Fibroblast of lung (primary cell): Measurements from ENCODE around the gene COBL. TPM values are rescaled to one million over a fixed set of nuclear protein-coding genes. Genes with fewer than 3 reads are reported as not detected.

ENCODE experiments used
- DNase-seq, 2 donors: peaks; one replicate each; pipeline versions ENCODE4 v3.0.0 to v3.0.0-alpha.2; 2010; ENCODE audit warnings: low read depth in 2 of 2
- H2AFZ ChIP-seq: 2 replicates; pipeline ENCODE4 v1.5.1; 2012; ENCODE audit warnings: low read length, control low read depth, inconsistent platforms
- H3K27ac ChIP-seq: 2 replicates; pipeline ENCODE4 v1.5.1; 2011; ENCODE audit warnings: low read length, control low read depth; ENCODE audit not compliant: insufficient read depth
- H3K27me3 ChIP-seq: 2 replicates; pipeline ENCODE4 v1.5.1; 2011; ENCODE audit warnings: mild to moderate bottlenecking, low read length; ENCODE audit not compliant: control insufficient read depth, insufficient read depth
- H3K36me3 ChIP-seq: 2 replicates; pipeline ENCODE4 v1.5.1; 2011; ENCODE audit warnings: low read length; ENCODE audit not compliant: control insufficient read depth, insufficient read depth
- H3K4me1 ChIP-seq: 2 replicates; pipeline ENCODE4 v1.5.1; 2011; ENCODE audit warnings: low read length; ENCODE audit not compliant: control insufficient read depth, insufficient read depth; ENCODE audit errors: extremely low read depth
- H3K4me2 ChIP-seq: 2 replicates; pipeline ENCODE4 v1.5.1; 2011; ENCODE audit warnings: low read length, control low read depth; ENCODE audit not compliant: insufficient read depth; ENCODE audit errors: extremely low read depth
- H3K4me3 ChIP-seq, 4 experiments: fragments of 200-600 bp in 1 of 4; sonication (generic) in 1 of 4; replicated peaks in 1 of 4; 2 replicates each; pipeline ENCODE4 v1.5.1; 2011 to 2016; ENCODE audit warnings: low read length in 4 of 4, low read depth in 3 of 4, mild to moderate bottlenecking in 3 of 4, control low read depth in 2 of 4, inconsistent platforms in 1 of 4, mixed read lengths in 1 of 4; ENCODE audit not compliant: insufficient read depth in 1 of 4; ENCODE audit errors: control extremely low read depth in 1 of 4
- H3K79me2 ChIP-seq: 2 replicates; pipeline ENCODE4 v1.5.1; 2012; ENCODE audit warnings: mild to moderate bottlenecking, low read length, inconsistent platforms; ENCODE audit not compliant: control insufficient read depth, insufficient read depth
- H3K9ac ChIP-seq: 2 replicates; pipeline ENCODE4 v1.5.1; 2011; ENCODE audit warnings: mild to moderate bottlenecking, low read length, control low read depth; ENCODE audit not compliant: insufficient read depth
- H3K9me3 ChIP-seq: 2 replicates; pipeline ENCODE4 v1.5.1; 2012; ENCODE audit warnings: low read depth, low read length; ENCODE audit not compliant: control insufficient read depth, insufficient read depth
- H4K20me1 ChIP-seq: 2 replicates; pipeline ENCODE4 v1.5.1; 2011; ENCODE audit warnings: low read length; ENCODE audit not compliant: control insufficient read depth, insufficient read depth; ENCODE audit errors: extremely low read depth
- CTCF ChIP-seq, 2 donors: IDR thresholded peaks in 1 of 2; conservative IDR thresholded peaks in 1 of 2; 1 replicate in 1 of 2; 2 replicates in 1 of 2; pipeline ENCODE4 v1.5.1; 2011 to 2012; ENCODE audit warnings: low read length in 2 of 2, control low read depth in 1 of 2, inconsistent platforms in 1 of 2, low read depth in 1 of 2, mild to moderate bottlenecking in 1 of 2
- EZH2 ChIP-seq: IDR thresholded peaks from 2 replicates; pipeline ENCODE4 v1.5.1; 2012; ENCODE audit warnings: low read length, control low read depth, mild to moderate bottlenecking; ENCODE audit errors: missing control alignments
- polyA plus RNA-seq, 2 donors: library from polyadenylated mRNA; depleted of rRNA in 1 of 2; stranded (reverse) in 1 of 2; unstranded in 1 of 2; fragments of >200 nt; gene quantifications; 2 replicates each; pipeline ENCODE4 v1.2.1, GENCODE V29; 2011 to 2012; ENCODE audit warnings: missing spikeins in 1 of 2
- total RNA-seq: library from RNA; depleted of rRNA; stranded (reverse); fragments of >200 nt; gene quantifications from 2 replicates; pipeline ENCODE4 v1.2.1, GENCODE V29; 2014

COBL gene
- total and polyA plus RNA-seq, 2 donors (not counting 1 experiment from before 2014, with no cell fraction given), result 0.10 to 0.33 TPM

DNA sequence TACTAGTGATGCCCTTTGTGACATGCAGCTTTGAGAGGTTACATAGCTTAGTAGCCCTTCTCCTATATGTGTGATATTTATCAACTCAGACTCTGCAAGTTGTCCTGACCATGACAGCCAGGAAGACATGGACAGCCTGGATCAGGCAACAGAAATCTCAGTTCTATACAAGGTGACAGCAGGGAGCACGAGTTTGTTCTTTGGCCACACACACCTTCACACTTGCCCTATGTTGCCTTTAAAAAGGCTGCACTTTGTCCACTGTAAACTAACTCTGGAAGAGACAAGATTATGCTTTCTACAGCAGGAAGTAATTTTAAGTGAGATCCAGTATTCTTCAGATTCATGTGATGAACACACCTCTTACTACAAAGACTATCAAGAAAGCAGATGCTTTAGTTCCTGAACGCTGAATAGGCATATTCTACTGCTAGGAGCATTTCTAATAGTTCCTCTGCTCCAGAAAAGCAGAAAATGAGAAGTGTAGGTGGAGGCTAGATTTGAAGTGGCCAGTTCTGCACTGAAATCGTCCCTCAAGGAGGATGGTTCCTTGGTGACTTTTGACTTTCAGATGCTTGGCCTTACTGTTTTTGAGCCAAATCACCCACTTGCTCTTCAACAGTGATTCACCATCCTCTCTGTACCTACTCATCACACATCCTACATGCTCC, 239.2 kb downstream of the COBL start:
- H3K27me3 ChIP-seq, result peaks cover 1% of the 10 kb centered on the region
- no peaks in the 10 kb centered on the region for H3K4me1 ChIP-seq
- no peak for TF ChIP-seq CTCF (conservative IDR thresholded peaks at IDR 0.05 in 1 of 2, IDR thresholded peaks at IDR 0.05 in 1 of 2; ENCODE audit: low read depth in 1 of 2, low read length in 2 of 2)
- no peak for TF ChIP-seq EZH2
- no peak overlapping the region for H3K27ac ChIP-seq
- H3K79me2 ChIP-seq, result no peaks in the 10 kb centered on the region
- H3K9ac ChIP-seq, result no peak overlapping the region
- DNase-seq, result no peak
- no peaks in the 10 kb centered on the region for H3K9me3 ChIP-seq
- H2AFZ ChIP-seq, result no peak overlapping the region
- H3K4me2 ChIP-seq, result no peak overlapping the region
- no peaks in the 10 kb centered on the region for H4K20me1 ChIP-seq
- no peaks in the 10 kb centered on the region for H3K36me3 ChIP-seq
- no peak overlapping the region for H3K4me3 ChIP-seq

DNA sequence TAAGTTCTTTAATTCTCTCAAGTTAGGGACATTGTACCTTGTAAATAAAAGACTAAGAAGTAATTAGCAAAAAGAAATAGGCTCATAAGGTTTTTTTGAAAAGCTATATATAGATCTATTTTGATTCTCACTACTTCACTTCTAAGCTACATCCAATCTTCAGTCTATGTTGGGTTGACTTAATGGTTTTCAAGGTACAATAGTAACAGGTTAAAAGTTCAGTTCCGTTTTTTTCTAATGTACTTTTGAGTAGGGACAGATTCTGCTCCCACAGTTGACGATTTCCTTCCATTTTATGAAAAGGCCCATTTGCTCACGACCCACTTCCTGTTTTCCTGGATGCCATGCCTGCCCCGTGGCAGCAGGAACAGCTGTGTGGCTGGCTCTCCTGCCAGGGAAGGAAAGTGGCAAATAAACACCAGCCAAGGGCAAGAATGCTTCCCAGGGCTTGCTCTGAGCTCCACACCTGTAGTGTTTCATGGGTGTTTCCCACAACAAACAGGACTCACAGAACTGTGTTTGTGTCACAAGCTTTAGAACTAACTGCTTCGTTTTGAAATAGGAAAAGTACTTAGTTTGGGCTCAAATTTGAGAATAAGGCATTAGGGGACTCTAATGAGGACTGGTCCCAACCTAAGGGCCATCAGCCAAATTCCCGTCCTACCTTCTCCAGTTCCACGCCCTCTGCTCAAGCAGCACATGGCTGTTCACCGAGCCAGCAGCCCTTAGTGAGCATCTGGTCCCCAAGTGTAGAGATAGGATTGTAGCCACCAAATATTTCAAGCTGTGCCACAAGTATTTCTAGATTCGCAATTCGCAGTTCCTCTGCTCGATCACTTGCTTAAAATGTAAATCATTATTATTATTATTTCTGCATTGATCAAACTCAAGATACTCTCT, 240.7 kb downstream of the COBL start:
- no peak for DNase-seq
- H3K27ac ChIP-seq, result no peak overlapping the region
- H3K36me3 ChIP-seq, result no peaks in the 10 kb centered on the region
- H3K4me1 ChIP-seq, result no peaks in the 10 kb centered on the region
- no peak overlapping the region for H3K4me2 ChIP-seq
- H2AFZ ChIP-seq, result no peak overlapping the region
- no peaks in the 10 kb centered on the region for H3K9me3 ChIP-seq
- H3K4me3 ChIP-seq, result no peak overlapping the region
- no peaks in the 10 kb centered on the region for H3K27me3 ChIP-seq
- no peaks in the 10 kb centered on the region for H3K79me2 ChIP-seq
- no peak overlapping the region for H3K9ac ChIP-seq
- TF ChIP-seq EZH2 (no peak), CTCF (conservative IDR thresholded peaks at IDR 0.05 in 1 of 2, IDR thresholded peaks at IDR 0.05 in 1 of 2; ENCODE audit: low read depth in 1 of 2, low read length in 2 of 2) (no peak)
- no peaks in the 10 kb centered on the region for H4K20me1 ChIP-seq

GRCh38 chr7:51073171-51073570, 243.4 kb downstream of the COBL start:
- Histone ChIP-seq H3K9ac (no peak overlapping the region), H3K9me3 (no peaks in the 10 kb centered on the region), H3K27ac (no peak overlapping the region), H3K79me2 (no peaks in the 10 kb centered on the region), H2AFZ (no peak overlapping the region), H3K4me1 (peaks cover 3% of the 10 kb centered on the region), H3K4me2 (no peak overlapping the region), H4K20me1 (no peaks in the 10 kb centered on the region), H3K27me3 (no peaks in the 10 kb centered on the region), H3K4me3 (no peak overlapping the region), H3K36me3 (no peaks in the 10 kb centered on the region)
- no peak for TF ChIP-seq EZH2
- TF ChIP-seq CTCF (conservative IDR thresholded peaks at IDR 0.05 in 1 of 2, IDR thresholded peaks at IDR 0.05 in 1 of 2; ENCODE audit: low read depth in 1 of 2, low read length in 2 of 2), result no peak
- no peak for DNase-seq
